NCI-H69 (cell line): Measurements from ENCODE around the gene MAGI2.

ENCODE experiments used
- DNase-seq: peaks from one replicate; lab custom pipeline; 2025; lab: John Stamatoyannopoulos, UW

Gene MAGI2

GRCh38 chr7:79302293-79302692, 151.2 kb downstream of the MAGI2 start:
- DNase-seq: peak; percentile 11

- DNase-seq: no peak
Measured at GRCh38 chr7:79301419-79301818, 152.0 kb downstream of the MAGI2 start.

- no peak for DNase-seq
Measured at GRCh38 chr7:79300573-79300972, 152.9 kb downstream of the MAGI2 start.

- peak; percentile 77 for DNase-seq
Measured at GRCh38 chr7:79298145-79298760, 155.2 kb downstream of the MAGI2 start.

GRCh38 chr7:79296553-79297320, 156.7 kb downstream of the MAGI2 start:
- peak; percentile 38 for DNase-seq

- peak; percentile 98 for DNase-seq
Measured at GRCh38 chr7:79293655-79294142, 159.8 kb downstream of the MAGI2 start.

GRCh38 chr7:79292834-79293233, 160.6 kb downstream of the MAGI2 start:
- DNase-seq: peak; percentile 38

GRCh38 chr7:79291498-79291865, 162.0 kb downstream of the MAGI2 start:
- no peak for DNase-seq

- DNase-seq: no peak
Measured at GRCh38 chr7:79290841-79291497, 162.5 kb downstream of the MAGI2 start.

- DNase-seq: no peak
Measured at GRCh38 chr7:79290398-79290797, 163.1 kb downstream of the MAGI2 start.

GRCh38 chr7:79288655-79289054, 164.8 kb downstream of the MAGI2 start:
- peak; percentile 58 for DNase-seq

- peak; percentile 57 for DNase-seq
Measured at GRCh38 chr7:79287981-79288380, 165.5 kb downstream of the MAGI2 start.

- DNase-seq: peak; percentile 45
Measured at GRCh38 chr7:79286181-79286580, 167.3 kb downstream of the MAGI2 start.

- DNase-seq: peak; percentile 65
Measured at GRCh38 chr7:79285756-79286155, 167.7 kb downstream of the MAGI2 start.

GRCh38 chr7:79284211-79284610, 169.3 kb downstream of the MAGI2 start:
- no peak for DNase-seq

GRCh38 chr7:79282882-79283602, 170.4 kb downstream of the MAGI2 start:
- DNase-seq: peak; percentile 57

GRCh38 chr7:79282070-79282694, 171.3 kb downstream of the MAGI2 start:
- DNase-seq: peak; percentile 88

GRCh38 chr7:79281426-79281825, 172.0 kb downstream of the MAGI2 start:
- DNase-seq: no peak

GRCh38 chr7:79272938-79273337, 180.5 kb downstream of the MAGI2 start:
- no peak for DNase-seq

GRCh38 chr7:79272066-79272669, 181.3 kb downstream of the MAGI2 start:
- peak; percentile 78 for DNase-seq

GRCh38 chr7:79268730-79269129, 184.7 kb downstream of the MAGI2 start:
- DNase-seq: peak; percentile 70
